H1 (cell line): ENCODE measurements around the gene RPL37A. TPM values are rescaled to one million over a fixed set of nuclear protein-coding genes. Genes with fewer than 3 reads are reported as not detected.

Experiments
- KDM5A ChIP-seq: fragments of 200-600 bp; IDR thresholded peaks from 2 replicates; pipeline ENCODE4 v1.7.1; 2012; ENCODE audit warnings: mild to moderate bottlenecking, low read length, inconsistent platforms, mixed read lengths
- POU5F1 ChIP-seq: IDR thresholded peaks from 2 replicates; pipeline ENCODE4 v1.6.1; 2011; ENCODE audit warnings: low read depth, mild to moderate bottlenecking, low read length, moderate library complexity
- RFX5 ChIP-seq: IDR thresholded peaks from 2 replicates; pipeline ENCODE4 v1.6.1; 2011; ENCODE audit warnings: low read depth, low read length, improper control_type of control experiment, borderline replicate concordance
- SIN3A ChIP-seq, 2 experiments: IDR thresholded peaks in 1 of 2; conservative IDR thresholded peaks in 1 of 2; 2 replicates each; pipeline ENCODE4 v1.6.1; 2011 to 2012; ENCODE audit warnings: low read length in 2 of 2, improper control_type of control experiment in 1 of 2, low read depth in 1 of 2, mild to moderate bottlenecking in 1 of 2
- SRF ChIP-seq: IDR thresholded peaks from 2 replicates; pipeline ENCODE4 v1.6.1; 2011; ENCODE audit warnings: mild to moderate bottlenecking, low read depth, low read length, moderate library complexity
- TAF1 ChIP-seq: IDR thresholded peaks from 2 replicates; pipeline ENCODE4 v1.6.1; 2011; ENCODE audit warnings: mild to moderate bottlenecking, low read depth, low read length
- TCF12 ChIP-seq: IDR thresholded peaks from 2 replicates; pipeline ENCODE4 v1.6.1; 2011; ENCODE audit warnings: low read depth, mild to moderate bottlenecking, low read length
- polyA plus RNA-seq, 7 experiments: library from polyadenylated mRNA; depleted of rRNA in 3 of 7; stranded (reverse) in 5 of 7; unstranded in 2 of 7; fragments of >200 nt in 5 of 7; fragments of 200-250 nt in 2 of 7; gene quantifications; 1 replicate in 5 of 7; 2 replicates in 1 of 7; 4 replicates in 1 of 7; pipeline versions ENCODE4 v1.2.1 to v1.2.3, GENCODE V29; 2011 to 2013; ENCODE audit warnings: missing spikeins in 2 of 7, mixed read lengths in 2 of 7
- total RNA-seq: library from RNA; stranded (reverse); fragmentation: NEBNext Ultra II Directional; extraction: Animal tissue kit (Norgen Biotek cat#: 25700); gene quantifications from 2 replicates; pipeline ENCODE4 v1.2.1, GENCODE V29; 2021
- TF ChIP-seq, protein P1 (sequence below): fragments of 300-600 bp; sonication (generic); IDR thresholded peaks from 2 replicates; pipeline ENCODE4 v1.7.1; 2012; ENCODE audit warnings: low read length, moderate library complexity, mild to moderate bottlenecking, inconsistent platforms; ENCODE audit not compliant: insufficient replicate concordance
- TF ChIP-seq, protein P2 (sequence below): IDR thresholded peaks from 2 replicates; pipeline ENCODE4 v1.6.1; 2011; ENCODE audit warnings: low read length, improper control_type of control experiment
- TF ChIP-seq, protein P3 (sequence below): IDR thresholded peaks from 2 replicates; pipeline ENCODE4 v1.6.1; 2012; ENCODE audit warnings: inconsistent platforms

The RPL37A gene
- total and polyA plus RNA-seq, 2 of the 8 experiments (the other 6 are each of a cell fraction or from before 2014, with no cell fraction given) = 1,737 to 3,180 TPM

DNA sequence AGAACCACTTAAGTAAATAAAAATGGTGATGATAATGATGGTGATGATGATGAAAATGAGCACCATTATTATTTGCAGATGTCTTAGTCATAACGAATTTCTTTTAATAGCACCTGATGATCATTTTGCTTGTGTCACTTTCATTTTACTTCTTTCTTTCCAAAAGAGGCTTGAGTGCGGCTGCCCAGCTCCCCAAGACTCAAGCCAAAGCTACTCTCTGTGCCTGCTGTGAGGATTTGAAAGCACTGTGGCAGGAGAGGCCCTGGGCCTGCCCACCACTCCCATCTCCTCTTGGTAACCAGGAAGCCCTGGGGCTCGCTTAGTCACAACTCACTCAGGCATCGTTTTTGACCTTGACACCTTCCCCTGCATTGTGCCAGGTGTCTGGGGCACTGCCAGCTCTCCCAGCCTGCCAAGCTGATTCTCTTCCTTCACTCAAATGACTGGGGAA, 41.2 kb downstream of the RPL37A start (continued):
- TF ChIP-seq, protein P1, sequence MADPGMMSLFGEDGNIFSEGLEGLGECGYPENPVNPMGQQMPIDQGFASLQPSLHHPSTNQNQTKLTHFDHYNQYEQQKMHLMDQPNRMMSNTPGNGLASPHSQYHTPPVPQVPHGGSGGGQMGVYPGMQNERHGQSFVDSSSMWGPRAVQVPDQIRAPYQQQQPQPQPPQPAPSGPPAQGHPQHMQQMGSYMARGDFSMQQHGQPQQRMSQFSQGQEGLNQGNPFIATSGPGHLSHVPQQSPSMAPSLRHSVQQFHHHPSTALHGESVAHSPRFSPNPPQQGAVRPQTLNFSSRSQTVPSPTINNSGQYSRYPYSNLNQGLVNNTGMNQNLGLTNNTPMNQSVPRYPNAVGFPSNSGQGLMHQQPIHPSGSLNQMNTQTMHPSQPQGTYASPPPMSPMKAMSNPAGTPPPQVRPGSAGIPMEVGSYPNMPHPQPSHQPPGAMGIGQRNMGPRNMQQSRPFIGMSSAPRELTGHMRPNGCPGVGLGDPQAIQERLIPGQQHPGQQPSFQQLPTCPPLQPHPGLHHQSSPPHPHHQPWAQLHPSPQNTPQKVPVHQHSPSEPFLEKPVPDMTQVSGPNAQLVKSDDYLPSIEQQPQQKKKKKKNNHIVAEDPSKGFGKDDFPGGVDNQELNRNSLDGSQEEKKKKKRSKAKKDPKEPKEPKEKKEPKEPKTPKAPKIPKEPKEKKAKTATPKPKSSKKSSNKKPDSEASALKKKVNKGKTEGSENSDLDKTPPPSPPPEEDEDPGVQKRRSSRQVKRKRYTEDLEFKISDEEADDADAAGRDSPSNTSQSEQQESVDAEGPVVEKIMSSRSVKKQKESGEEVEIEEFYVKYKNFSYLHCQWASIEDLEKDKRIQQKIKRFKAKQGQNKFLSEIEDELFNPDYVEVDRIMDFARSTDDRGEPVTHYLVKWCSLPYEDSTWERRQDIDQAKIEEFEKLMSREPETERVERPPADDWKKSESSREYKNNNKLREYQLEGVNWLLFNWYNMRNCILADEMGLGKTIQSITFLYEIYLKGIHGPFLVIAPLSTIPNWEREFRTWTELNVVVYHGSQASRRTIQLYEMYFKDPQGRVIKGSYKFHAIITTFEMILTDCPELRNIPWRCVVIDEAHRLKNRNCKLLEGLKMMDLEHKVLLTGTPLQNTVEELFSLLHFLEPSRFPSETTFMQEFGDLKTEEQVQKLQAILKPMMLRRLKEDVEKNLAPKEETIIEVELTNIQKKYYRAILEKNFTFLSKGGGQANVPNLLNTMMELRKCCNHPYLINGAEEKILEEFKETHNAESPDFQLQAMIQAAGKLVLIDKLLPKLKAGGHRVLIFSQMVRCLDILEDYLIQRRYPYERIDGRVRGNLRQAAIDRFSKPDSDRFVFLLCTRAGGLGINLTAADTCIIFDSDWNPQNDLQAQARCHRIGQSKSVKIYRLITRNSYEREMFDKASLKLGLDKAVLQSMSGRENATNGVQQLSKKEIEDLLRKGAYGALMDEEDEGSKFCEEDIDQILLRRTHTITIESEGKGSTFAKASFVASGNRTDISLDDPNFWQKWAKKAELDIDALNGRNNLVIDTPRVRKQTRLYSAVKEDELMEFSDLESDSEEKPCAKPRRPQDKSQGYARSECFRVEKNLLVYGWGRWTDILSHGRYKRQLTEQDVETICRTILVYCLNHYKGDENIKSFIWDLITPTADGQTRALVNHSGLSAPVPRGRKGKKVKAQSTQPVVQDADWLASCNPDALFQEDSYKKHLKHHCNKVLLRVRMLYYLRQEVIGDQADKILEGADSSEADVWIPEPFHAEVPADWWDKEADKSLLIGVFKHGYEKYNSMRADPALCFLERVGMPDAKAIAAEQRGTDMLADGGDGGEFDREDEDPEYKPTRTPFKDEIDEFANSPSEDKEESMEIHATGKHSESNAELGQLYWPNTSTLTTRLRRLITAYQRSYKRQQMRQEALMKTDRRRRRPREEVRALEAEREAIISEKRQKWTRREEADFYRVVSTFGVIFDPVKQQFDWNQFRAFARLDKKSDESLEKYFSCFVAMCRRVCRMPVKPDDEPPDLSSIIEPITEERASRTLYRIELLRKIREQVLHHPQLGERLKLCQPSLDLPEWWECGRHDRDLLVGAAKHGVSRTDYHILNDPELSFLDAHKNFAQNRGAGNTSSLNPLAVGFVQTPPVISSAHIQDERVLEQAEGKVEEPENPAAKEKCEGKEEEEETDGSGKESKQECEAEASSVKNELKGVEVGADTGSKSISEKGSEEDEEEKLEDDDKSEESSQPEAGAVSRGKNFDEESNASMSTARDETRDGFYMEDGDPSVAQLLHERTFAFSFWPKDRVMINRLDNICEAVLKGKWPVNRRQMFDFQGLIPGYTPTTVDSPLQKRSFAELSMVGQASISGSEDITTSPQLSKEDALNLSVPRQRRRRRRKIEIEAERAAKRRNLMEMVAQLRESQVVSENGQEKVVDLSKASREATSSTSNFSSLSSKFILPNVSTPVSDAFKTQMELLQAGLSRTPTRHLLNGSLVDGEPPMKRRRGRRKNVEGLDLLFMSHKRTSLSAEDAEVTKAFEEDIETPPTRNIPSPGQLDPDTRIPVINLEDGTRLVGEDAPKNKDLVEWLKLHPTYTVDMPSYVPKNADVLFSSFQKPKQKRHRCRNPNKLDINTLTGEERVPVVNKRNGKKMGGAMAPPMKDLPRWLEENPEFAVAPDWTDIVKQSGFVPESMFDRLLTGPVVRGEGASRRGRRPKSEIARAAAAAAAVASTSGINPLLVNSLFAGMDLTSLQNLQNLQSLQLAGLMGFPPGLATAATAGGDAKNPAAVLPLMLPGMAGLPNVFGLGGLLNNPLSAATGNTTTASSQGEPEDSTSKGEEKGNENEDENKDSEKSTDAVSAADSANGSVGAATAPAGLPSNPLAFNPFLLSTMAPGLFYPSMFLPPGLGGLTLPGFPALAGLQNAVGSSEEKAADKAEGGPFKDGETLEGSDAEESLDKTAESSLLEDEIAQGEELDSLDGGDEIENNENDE = no peak
- TF ChIP-seq POU5F1 (no peak), TAF1 (no peak), KDM5A (no peak), RFX5 (no peak), TCF12 (no peak), SIN3A (conservative IDR thresholded peaks at IDR 0.05 in 1 of 2, IDR thresholded peaks at IDR 0.05 in 1 of 2; ENCODE audit: low read depth in 1 of 2, low read length in 2 of 2) (no peak), SRF (no peak)
- TF ChIP-seq, protein P2, sequence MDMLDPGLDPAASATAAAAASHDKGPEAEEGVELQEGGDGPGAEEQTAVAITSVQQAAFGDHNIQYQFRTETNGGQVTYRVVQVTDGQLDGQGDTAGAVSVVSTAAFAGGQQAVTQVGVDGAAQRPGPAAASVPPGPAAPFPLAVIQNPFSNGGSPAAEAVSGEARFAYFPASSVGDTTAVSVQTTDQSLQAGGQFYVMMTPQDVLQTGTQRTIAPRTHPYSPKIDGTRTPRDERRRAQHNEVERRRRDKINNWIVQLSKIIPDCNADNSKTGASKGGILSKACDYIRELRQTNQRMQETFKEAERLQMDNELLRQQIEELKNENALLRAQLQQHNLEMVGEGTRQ = no peak
- TF ChIP-seq, protein P3, sequence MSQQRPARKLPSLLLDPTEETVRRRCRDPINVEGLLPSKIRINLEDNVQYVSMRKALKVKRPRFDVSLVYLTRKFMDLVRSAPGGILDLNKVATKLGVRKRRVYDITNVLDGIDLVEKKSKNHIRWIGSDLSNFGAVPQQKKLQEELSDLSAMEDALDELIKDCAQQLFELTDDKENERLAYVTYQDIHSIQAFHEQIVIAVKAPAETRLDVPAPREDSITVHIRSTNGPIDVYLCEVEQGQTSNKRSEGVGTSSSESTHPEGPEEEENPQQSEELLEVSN = no peak
